ENCODE results near the gene PELI2.

PELI2 gene

DNA sequence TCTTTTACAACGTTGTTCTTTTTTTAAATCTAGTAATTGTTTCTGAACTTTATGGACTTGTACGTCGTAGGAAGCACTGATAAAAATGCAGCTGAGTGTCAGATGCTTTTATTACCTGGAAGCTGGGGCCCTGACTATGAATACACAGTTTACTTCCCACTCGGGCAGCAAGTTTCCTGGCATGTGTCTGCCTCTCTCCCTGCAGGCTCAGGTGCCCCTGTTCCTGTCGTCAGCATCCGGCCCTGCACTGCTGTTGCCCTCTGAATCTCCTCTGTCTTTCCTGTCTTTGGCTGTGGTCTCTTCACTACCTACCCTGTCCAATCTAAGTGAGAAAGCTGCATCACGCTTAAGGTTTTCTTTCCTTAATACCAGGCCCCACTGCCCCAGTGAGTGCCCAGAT lies 75.8 kb downstream of the PELI2 start:
- H3K4me3 ChIP-seq (ENCODE audit: low read depth, low read length), result no peak overlapping the region
- no peak for DNase-seq (ENCODE audit: low read depth)

DNA sequence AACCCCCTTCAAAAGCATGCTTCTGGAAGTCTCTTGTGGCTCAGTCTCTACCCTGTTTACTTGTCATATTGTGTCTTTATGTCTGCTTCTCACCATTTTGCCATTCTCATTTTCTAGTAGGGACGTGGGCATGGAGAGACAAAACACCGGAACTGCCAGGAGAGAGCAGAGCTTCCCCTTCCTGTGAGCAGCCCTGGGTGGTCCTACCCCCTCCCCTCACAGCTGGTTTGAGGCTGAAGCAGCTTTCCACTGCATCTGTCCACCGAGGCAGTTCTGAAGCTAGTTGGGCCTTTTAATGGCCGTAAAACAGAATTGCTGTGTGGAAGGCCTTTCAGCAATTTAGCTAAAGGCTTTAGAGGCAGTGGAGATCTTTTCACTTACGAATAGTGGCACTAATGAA lies 77.0 kb downstream of the PELI2 start:
- no peak for DNase-seq (ENCODE audit: low read depth)
- H3K4me3 ChIP-seq (ENCODE audit: low read depth, low read length), result no peak overlapping the region

DNA sequence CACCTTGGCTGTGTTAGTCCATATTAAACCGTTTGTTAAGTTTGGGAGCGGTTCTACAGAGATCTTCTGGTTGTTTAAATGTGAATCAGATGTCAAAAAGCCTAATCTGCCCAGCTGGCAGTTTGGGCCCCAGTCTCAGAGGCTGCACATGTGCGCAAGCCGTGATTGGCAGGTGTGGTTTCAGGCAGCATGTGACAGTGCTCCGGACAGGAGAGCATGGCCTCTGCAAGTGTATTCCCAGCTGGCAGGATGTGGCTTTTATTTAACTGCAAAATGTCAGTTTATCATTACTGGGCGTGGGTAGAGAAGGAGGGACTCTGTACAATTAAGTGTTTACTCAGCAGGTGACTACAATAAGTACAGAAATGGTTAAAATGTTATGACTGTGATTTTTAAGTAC lies 77.5 kb downstream of the PELI2 start:
- no peak overlapping the region for H3K4me3 ChIP-seq (ENCODE audit: low read depth, low read length)
- DNase-seq (ENCODE audit: low read depth), result peak; percentile 36

DNA sequence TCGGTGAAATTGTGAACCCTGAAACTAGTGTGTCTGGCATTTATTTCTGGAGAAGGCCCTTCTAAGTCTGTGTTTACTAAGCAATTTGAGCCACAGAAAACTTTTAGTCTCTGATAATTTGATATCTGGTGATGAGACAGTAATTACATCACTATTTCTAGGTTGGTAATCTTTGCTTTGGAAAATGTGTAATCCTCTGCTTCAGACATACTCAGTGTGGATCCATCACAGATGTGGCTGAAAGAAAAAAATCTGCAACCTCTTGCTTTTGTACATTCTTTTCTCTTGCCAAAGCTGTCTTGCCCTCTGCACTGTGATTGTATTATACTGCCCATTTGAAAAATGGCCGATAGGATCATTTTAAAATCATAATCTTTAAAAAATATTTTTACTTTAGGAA lies 78.1 kb downstream of the PELI2 start:
- DNase-seq (ENCODE audit: low read depth), result peak; percentile 25

DNA sequence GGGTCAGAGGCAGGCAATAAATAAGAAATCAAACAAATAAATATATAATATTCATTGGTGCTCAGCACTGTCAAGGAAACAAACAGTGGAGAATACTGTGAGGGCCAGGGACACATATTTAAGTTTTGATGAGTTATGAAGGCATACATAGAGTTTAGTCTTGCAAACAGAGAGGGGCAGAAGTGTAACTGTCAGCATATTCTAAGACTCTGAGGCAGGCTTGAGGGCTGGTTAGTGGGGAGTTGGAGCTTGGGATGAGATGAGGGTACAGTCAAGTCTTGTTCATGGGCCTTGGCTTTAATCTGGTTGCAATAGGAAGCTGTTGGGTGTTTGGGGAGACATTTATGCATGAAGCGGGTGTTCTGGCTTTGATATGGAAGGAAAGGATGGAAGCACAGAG lies 78.9 kb downstream of the PELI2 start:
- no peak for DNase-seq (ENCODE audit: low read depth)
- H3K4me3 ChIP-seq (ENCODE audit: low read depth, low read length), result no peak overlapping the region

More for the DNA sequence above, 78.1 kb downstream of the PELI2 start:
- no peak overlapping the region for H3K4me3 ChIP-seq (ENCODE audit: low read depth, low read length)

DNA sequence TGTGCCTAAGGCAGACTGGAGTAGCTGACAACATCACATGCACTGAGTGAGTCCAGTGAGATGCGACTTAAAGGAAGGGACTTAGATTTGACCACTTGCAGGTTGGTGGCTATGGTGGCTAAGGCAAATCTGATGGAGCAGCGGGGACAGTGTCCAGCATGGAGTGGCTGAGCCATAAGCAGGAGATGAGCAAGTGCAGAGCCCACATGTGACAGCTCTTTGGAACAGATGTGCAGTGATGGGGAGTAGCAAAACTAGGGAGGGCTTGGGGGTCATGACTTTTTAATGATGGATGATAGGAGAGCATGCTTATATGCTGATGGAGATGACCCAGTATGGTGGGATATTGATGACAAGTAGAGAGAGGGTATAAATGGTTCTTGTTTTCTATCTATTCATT lies 80.2 kb downstream of the PELI2 start:
- no peak for DNase-seq (ENCODE audit: low read depth)

DNA sequence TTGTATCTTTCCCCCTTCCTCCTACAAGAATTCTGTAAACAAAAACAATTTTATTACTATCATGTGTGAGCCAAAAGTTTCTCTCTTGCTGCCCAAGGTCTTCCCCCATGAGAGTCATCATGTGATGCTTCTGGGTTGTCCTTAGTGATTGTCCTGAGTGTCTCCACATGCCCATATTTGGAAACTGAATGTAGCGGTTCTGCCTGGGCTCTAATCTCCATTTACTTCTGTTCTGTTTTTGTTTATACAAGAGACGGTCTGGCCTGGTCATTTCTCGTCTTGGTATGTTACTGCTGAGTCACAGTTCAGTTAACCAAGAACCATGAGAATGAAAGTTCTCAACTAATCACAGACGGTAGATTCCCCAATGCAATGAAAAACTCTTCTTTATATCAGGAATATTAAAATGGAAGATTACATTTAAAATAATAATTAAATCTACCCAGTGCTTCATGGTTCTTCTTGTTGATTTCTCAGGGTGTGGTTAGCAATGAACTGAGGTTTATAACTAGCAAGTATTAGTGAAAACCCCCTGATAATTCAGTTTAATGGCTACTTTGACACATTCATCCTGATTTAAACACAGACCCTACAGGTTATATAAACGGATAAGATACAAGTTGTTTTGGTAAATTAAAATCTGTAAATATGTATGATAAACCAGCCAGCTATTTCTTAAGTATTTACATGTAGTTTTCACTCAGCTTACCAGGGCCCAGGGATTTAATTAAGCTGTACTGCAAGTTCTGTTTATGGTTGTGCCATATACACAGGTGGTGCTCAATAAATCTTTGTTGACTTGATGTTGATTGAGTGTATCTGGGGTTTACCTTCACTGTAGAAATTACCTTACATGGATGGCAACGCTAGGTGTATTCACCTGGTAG lies 81.1 kb downstream of the PELI2 start:
- peak; percentile 97 for DNase-seq (ENCODE audit: low read depth)
- no peak overlapping the region for H3K4me3 ChIP-seq (ENCODE audit: low read depth, low read length)

More for the DNA sequence above, 80.2 kb downstream of the PELI2 start:
- no peak overlapping the region for H3K4me3 ChIP-seq (ENCODE audit: low read depth, low read length)

DNA sequence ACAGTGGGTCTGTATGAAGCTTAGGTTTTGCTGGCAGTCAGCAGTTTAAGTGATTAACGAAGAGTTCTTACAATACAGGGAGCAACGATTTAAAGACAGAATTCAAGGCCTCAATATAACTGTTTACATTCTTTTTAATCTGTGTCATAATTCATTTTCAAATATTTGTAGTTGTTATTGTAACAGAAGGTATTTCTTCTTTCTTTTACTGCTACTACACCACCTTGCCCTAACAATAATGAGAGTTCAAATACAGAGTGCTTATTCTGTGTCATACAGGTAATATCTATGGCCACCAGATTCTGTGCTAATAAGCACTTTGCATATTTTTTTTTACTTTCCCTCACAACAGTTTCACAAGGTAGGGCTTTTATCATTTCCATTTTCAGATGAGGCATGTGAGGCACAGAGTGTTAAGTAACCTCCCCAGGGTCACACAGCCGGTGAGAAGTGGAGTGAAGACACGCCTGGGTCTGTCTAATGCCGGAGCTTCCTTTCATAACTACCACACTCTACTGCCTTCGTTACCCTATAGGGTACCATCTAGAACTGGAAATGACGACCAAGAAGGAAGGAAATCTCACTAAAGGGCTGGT lies 81.9 kb downstream of the PELI2 start:
- no peak for DNase-seq (ENCODE audit: low read depth)
- H3K4me3 ChIP-seq (ENCODE audit: low read depth, low read length), result no peak overlapping the region

DNA sequence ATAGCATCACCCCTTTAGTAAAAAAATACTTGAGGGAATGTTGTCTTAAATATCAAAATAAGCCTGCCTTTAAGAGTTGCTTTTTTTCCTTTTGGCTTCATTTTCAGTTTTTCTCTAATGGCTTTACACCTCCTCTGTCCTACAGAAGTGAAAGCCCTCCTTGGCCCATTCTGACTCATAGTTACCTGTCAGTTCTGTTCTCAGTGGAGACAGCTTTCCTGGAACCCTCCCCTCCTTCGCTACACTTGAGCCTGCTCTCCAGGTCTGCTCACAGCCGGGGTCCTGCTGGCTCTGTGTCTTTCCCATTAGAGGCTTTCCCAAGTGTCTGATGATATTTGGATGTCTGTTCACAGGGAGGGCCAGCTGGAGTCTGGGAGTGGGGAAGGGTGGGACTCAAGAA lies 84.0 kb downstream of the PELI2 start:
- DNase-seq (ENCODE audit: low read depth), result no peak
- no peak overlapping the region for H3K4me3 ChIP-seq (ENCODE audit: low read depth, low read length)

DNA sequence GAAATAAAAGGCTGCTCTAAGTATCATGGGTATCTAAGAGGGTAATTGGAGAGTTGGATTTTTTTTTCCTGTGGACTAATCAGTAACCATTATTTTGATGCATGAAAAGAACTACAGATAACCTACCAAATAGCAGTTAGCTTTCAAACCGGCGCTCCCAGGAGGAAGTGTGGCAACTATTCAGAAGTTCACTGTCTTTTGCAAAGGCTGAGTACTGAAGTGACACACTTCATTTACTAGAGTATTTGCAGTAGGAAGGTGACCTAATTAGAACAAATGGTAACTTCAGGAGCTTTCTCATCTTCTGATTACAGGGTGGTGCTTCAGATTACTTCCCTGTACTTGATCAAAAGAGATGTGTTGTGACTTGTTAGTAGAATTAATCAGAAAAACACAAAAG lies 87.7 kb downstream of the PELI2 start:
- no peak overlapping the region for H3K4me3 ChIP-seq (ENCODE audit: low read depth, low read length)
- no peak for DNase-seq (ENCODE audit: low read depth)

DNA sequence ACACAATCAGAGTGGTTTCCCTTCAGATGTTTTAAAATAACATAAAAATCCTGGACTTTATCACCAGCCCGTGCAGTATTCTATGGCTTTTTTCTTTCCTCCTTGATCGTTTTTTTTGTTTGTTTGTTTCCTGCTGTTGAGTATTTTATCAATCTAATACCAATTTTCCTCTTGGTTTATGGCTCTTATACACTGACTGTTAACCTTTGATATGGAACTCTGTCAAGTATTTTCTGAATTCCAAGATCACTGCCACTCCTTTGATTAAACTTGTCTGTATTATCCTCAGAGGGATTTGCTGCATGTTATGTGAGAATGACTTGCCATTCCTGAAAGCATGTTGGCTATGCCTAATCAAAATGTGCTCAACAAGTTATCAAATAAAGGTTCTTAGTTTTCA lies 88.4 kb downstream of the PELI2 start:
- no peak for DNase-seq (ENCODE audit: low read depth)
- no peak overlapping the region for H3K4me3 ChIP-seq (ENCODE audit: low read depth, low read length)

DNA sequence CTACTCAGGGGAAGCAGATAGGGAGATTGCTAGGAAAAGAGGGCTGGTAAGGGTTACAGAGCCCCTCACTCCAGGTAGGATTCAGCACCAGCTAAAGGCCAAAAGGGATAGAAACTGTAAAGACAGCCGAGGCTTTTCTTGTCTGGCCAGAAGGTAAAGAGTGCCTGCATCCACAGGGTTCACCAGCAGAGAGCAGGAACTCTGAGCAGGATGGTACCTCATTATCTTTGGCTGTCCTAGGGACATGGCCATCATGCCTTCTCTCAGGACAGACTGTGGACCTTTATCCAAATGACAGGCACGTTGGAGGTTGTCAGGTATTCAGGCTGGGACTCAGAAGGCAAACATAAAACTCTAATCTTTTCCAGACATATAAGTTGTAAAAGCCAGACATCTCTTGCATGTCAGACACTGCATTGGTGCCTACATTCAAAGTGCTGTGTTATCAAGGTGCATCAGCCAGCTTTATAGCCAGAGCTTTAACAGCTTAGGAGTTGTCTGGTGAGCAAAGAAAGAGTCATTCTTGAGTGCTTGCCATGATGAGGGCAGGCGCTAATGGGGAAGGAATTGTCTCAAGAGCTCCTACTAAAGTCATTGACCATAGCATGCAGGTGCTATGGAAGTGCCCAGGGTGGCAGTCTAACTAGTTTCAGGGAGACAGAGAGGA lies 89.5 kb downstream of the PELI2 start:
- no peak for DNase-seq (ENCODE audit: low read depth)
- H3K4me3 ChIP-seq (ENCODE audit: low read depth, low read length), result no peak overlapping the region

DNA sequence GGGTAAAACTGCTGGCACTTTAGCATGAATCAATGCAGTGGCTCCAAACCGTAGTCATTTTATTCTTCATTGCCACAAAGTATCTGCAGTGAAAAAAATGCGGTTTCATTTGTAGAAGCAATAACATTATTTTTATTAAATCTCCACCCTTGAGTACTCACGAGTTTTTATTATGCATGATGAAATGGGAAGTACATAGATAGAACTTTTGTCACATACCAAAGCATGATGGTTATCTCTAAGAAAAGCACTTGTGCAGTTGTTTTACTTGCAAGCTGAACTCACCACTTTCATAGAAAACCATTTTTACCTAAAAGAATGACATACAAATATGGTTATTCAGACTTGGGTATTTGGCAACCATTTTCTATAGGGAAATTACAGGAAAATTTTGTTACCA lies 90.3 kb downstream of the PELI2 start:
- DNase-seq (ENCODE audit: low read depth), result no peak
- H3K4me3 ChIP-seq (ENCODE audit: low read depth, low read length), result no peak overlapping the region

DNA sequence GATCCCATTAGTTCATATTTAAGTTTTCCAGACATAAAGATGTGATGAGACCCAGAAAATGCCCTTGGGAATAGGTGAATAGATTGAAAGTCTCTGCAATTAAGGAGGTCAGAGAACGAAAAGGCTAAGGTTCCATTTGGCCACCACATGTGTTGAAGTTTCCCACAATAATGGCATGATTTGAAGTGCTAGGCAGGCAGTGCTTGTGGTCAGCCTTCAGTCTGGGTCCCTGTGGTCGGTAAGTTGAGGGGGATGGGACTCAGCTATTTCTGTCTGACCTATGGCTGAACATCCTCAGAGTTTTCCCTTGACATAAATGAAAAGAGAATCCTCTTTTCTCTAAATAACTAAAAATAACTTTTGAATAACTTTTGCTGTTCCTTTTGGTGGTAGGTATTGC lies 92.4 kb downstream of the PELI2 start:
- no peak for DNase-seq (ENCODE audit: low read depth)
- no peak overlapping the region for H3K4me3 ChIP-seq (ENCODE audit: low read depth, low read length)

DNA sequence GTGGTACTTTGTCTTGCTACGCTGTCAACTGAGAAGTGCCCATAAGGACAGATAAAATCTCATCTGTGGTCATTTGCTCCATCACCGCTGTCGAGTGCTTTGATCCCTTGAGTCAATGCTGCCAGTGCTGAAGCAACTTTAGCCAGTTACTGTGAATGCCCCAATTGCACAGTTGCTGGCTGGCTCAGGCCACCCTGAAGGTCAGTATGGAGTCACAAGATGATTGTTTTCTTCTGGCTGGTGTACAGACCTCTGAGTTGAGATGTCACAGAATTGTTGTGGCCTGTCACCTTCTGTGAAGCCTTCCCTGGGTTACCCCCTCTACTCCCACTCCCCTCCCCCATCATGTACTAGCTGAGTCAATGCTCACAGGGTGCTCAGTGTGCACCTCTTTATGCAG lies 92.9 kb downstream of the PELI2 start:
- DNase-seq (ENCODE audit: low read depth), result no peak
- no peak overlapping the region for H3K4me3 ChIP-seq (ENCODE audit: low read depth, low read length)

DNA sequence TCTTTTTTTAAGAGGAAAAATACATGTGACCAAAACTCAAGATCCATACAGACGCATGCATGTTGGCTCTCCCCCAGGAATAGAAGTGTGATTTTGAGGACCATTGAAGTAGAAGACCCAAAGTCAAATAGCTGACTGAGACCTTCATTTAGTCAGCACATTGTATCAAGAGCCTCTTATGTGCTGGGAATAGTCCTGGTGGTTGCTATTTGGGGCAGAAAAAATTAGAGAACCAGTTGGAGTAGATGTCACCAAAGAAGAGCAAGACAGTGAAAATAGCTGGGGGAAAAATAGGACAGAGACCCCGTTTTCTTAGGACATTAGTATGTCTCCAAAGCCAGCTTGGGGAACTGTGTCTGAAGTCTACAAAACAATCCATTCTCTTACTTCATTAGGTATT lies 93.6 kb downstream of the PELI2 start:
- no peak for DNase-seq (ENCODE audit: low read depth)
- no peak overlapping the region for H3K4me3 ChIP-seq (ENCODE audit: low read depth, low read length)

DNA sequence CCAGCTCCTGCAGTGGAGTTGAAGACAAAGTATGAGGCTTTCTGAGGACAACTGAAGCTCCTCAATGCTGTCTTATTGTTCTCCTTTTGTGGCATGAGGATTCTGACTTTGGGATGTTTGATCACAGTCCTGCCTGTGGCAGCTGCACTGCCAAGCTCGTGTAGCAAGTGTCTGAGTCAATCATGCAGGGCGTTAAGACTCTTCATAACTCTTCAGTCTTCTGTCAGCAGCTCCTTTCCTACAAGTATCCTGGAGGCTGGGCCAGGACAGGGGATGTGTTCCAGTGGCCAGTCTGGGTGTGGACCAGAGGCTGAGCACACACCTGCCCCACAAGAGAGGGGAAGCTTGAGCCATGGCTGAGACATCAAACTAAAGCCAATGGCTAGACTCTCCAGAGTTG lies 94.3 kb downstream of the PELI2 start:
- H3K4me3 ChIP-seq (ENCODE audit: low read depth, low read length), result no peak overlapping the region
- DNase-seq (ENCODE audit: low read depth), result no peak

DNA sequence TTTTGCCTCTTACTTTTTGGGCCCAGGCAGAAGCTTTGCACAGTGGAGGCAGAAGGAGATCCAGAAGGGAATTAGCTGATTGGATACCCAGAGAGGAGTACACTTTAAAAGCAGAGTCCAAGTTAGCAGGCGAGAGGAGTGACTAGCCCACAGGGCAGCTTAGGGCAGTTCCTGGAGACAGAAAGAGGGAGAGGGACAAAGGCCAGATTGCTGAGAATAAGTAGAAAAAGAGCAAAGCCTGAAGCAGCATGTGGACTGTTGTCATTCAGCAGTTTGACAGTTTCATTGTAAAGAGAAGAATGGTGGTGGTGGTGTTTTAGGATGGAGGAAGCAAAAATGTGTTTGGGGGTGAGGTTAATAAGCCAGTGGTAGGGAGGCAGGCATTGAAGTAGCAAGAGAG lies 95.1 kb downstream of the PELI2 start:
- DNase-seq (ENCODE audit: low read depth), result no peak

DNA sequence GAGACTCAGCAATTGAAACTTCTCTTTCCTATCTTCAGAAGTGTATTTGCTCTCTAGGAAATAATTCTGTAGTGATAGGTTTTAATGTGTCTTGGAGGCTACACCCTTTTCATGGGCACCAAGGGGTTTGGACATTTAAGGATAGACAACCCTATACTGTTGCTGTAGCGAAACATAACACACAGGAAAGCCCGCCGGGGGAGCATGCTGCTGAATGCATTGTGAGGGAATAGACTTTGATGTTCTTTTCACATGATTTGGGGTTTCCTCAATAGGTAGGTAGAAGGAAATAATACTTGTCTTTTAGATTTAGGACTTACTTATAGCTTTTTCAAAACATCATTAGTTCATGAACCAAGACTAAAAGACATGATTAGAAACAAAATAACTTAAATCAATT lies 97.0 kb downstream of the PELI2 start:
- no peak overlapping the region for H3K4me3 ChIP-seq (ENCODE audit: low read depth, low read length)
- DNase-seq (ENCODE audit: low read depth), result no peak

More for the DNA sequence above, 95.1 kb downstream of the PELI2 start:
- H3K4me3 ChIP-seq (ENCODE audit: low read depth, low read length), result no peak overlapping the region

DNA sequence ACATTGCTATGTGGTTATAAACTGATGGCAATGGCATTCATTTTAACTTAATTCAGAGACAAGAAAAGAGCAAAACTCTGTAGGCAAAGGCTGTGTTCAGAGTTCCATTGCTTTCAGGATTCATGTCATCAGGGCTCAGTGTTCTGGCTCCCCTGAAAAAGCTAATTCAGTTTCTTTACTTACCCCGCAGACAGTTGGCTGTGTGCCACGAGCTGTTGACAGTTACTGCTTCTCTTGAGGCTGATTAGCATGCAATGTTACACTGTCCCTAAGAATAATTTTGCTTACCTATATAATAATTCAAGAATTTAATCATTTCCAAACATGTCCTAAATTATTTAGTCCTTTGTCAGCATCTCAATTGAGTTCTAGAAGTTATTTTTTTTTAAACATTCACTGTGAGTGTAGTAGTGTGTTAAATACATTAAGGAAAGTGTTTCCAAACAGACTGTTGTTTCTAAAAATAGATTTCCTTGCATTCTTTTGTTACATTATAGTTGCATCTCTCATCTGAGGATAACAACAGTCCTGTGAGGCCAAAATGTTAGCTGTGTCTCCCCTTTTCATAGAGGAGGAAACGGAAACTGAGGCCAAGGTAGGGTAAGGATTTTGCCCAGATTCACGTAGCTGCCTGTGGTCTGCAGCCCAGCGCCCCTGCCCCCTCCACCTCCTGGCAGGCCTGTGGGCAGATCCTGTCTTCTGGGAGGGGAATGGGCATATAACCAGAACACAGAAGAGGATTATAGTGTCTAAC lies 98.6 kb downstream of the PELI2 start:
- H3K4me3 ChIP-seq (ENCODE audit: low read depth, low read length), result no peak overlapping the region

More for the DNA sequence above, 98.6 kb downstream of the PELI2 start:
- DNase-seq (ENCODE audit: low read depth), result no peak

Data from skeletal muscle cell (primary cell).